NK-92 (cell line): ENCODE data around the gene CUEDC1.

Experiments used
- DNase-seq: peaks from one replicate; lab custom pipeline; 2025; ENCODE audit not compliant: unreplicated experiment; lab: John Stamatoyannopoulos, UW

Gene CUEDC1

GRCh38 chr17:57916925-57917858, 38.0 kb downstream of the CUEDC1 start:
- DNase-seq: no peak

GRCh38 chr17:57915985-57916757, 39.0 kb downstream of the CUEDC1 start:
- no peak for DNase-seq

GRCh38 chr17:57915544-57915943, 39.7 kb downstream of the CUEDC1 start:
- no peak for DNase-seq

GRCh38 chr17:57914273-57915142, 40.7 kb downstream of the CUEDC1 start:
- no peak for DNase-seq

- DNase-seq: no peak
Measured at GRCh38 chr17:57913575-57914272, 41.5 kb downstream of the CUEDC1 start.

GRCh38 chr17:57911834-57912673, 43.2 kb downstream of the CUEDC1 start:
- no peak for DNase-seq

GRCh38 chr17:57910462-57911420, 44.5 kb downstream of the CUEDC1 start:
- DNase-seq: no peak

- DNase-seq: no peak
Measured at GRCh38 chr17:57909551-57909950, 45.7 kb downstream of the CUEDC1 start.

- no peak for DNase-seq
Measured at GRCh38 chr17:57908278-57908677, 46.9 kb downstream of the CUEDC1 start.

GRCh38 chr17:57906910-57907309, 48.3 kb downstream of the CUEDC1 start:
- DNase-seq: no peak

GRCh38 chr17:57905875-57906455, 49.2 kb downstream of the CUEDC1 start:
- no peak for DNase-seq

- DNase-seq: no peak
Measured at GRCh38 chr17:57903961-57904360, 51.3 kb downstream of the CUEDC1 start.

- DNase-seq: no peak
Measured at GRCh38 chr17:57902800-57903759, 52.1 kb downstream of the CUEDC1 start.

- no peak for DNase-seq
Measured at GRCh38 chr17:57902117-57902799, 53.0 kb downstream of the CUEDC1 start.

- no peak for DNase-seq
Measured at GRCh38 chr17:57900991-57901743, 54.0 kb downstream of the CUEDC1 start.

- DNase-seq: no peak
Measured at GRCh38 chr17:57899822-57900221, 55.4 kb downstream of the CUEDC1 start.
